Measurements from ENCODE around the gene SYNGR2. TPM values are rescaled to one million over a fixed set of nuclear protein-coding genes. Genes with fewer than 3 reads are reported as not detected.

SYNGR2 gene
- total and polyA plus RNA-seq, 2 of the 8 experiments (the other 6 are each of a cell fraction or from before 2014, with no cell fraction given) = 50.0 to 139 TPM

DNA sequence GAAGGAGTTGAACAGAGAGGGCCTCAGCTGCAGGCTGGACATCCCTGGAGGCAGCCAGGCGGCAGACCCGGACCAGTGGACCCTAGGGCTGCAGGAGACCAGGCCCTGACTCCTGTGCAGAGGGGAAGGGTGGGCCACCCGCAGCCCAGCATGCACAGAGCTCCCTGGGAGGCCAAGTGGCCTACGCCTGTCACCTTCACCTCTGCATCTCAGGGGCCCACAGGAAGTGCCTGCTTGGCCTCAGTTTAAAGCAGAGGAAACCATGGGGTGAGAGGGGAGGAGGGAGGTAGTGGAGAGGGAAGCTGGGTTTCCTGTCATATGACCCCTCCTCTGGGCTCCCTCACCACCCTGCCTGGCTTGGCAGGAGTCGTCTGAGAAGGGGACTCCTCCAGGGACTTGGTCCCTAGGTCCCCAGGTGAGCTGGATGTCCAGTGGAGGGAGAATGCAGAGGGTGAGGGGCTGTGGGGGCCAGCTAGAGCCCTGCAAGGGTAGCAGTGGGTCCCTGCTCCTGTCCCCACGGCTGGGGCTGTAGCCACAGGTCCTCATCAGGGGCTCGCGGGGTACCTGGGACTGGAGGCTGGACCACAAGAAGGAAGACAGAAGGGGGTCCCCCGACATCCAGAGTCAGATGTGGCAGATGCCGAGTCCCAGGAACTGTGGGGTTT lies 37.8 kb upstream of the SYNGR2 start, which contains the start of gene TMC8:
Gene TMC8, plus strand, starts transcription at position 335 of the 665 bp plus-strand sequence. CDS start 818 bp downstream, outside the sequence.
- Histone ChIP-seq H4K8ac (ENCODE audit: extremely low read depth, insufficient read depth, low read length) (peak within 1 kb of the TSS; percentile 73), H3K14ac (ENCODE audit: insufficient read length) (no peak within 1 kb of the TSS), H3K23me2 (ENCODE audit: low read depth, low read length) (peaks cover 7% of the 10 kb centered on the region), H3K36me3 (ENCODE audit: control insufficient read depth in 2 of 4, insufficient read depth in 4 of 4, low read length in 3 of 4) (no peaks in the 10 kb centered on the region), H4K5ac (ENCODE audit: insufficient read length, low read depth, low read length) (no peak within 1 kb of the TSS), H3K18ac (ENCODE audit: extremely low read depth, low read length) (peak within 1 kb of the TSS; percentile 32), H3K4me1 (replicated peaks in 1 of 4; ENCODE audit: control insufficient read depth in 3 of 4, insufficient read depth in 4 of 4, low read length in 3 of 4) (peaks cover 0 to 31% (median 19%) of the 10 kb centered on the region in 4 experiments; a peak in 6 of 7 replicates), H3K23ac (ENCODE audit: insufficient read length) (no peak within 1 kb of the TSS), H3K4ac (replicated peaks; ENCODE audit: insufficient read length, low read depth, low read length) (peak within 1 kb of the TSS; percentile 32), H3K4me3 (ENCODE audit: extremely low read depth in 1 of 4, insufficient read depth in 2 of 4, low read depth in 3 of 4, low read length in 4 of 4) (peak within 1 kb of the TSS in 3 of 4 experiments; percentile 10 to 58 (median 10); a peak in 4 of 8 replicates), H2BK12ac (ENCODE audit: low read depth, low read length) (peak within 1 kb of the TSS; percentile 90; the same call in 1 of the 2 replicates), H2BK20ac (ENCODE audit: low read length) (peak within 1 kb of the TSS; percentile 90; the same call in 1 of the 2 replicates), H2BK5ac (ENCODE audit: low read depth, low read length) (peak within 1 kb of the TSS; percentile 71; the same call in 1 of the 2 replicates), H3K79me2 (ENCODE audit: control insufficient read depth in 1 of 2, insufficient read depth in 2 of 2, low read length in 2 of 2) (no peaks in the 10 kb centered on the region), H4K20me1 (replicated peaks in 1 of 2; ENCODE audit: control insufficient read depth in 1 of 2, insufficient read depth in 2 of 2, low read length in 2 of 2) (peaks cover 2 to 3% of the 10 kb centered on the region in 2 experiments), H2BK15ac (ENCODE audit: low read length) (peak within 1 kb of the TSS; percentile 72; the same call in 1 of the 2 replicates), H3K27ac (ENCODE audit: low read depth, low read length) (no peak within 1 kb of the TSS), H3K4me2 (ENCODE audit: insufficient read depth in 1 of 2, low read depth in 2 of 2, low read length in 2 of 2) (peak within 1 kb of the TSS; percentile 53 to 69), H3K9ac (replicated peaks in 1 of 4; ENCODE audit: extremely low read depth in 1 of 4, low read depth in 3 of 4, low read length in 3 of 4) (no peak within 1 kb of the TSS; a peak in 1 of 7 replicates), H3K56ac (replicated peaks; ENCODE audit: insufficient read length, low read depth, low read length) (peak within 1 kb of the TSS; percentile 40), H4K91ac (replicated peaks; ENCODE audit: insufficient read length, low read length) (peak within 1 kb of the TSS; percentile 57), H3K27me3 (replicated peaks in 1 of 4; ENCODE audit: control insufficient read depth in 3 of 4, extremely low read depth in 1 of 4, insufficient read depth in 3 of 4, low read length in 3 of 4) (peaks cover 0 to 26% (median 17%) of the 10 kb centered on the region in 4 experiments; a peak in 5 of 7 replicates), H3K9me3 (ENCODE audit: insufficient read depth in 2 of 2, low read depth in 1 of 2, low read length in 1 of 2) (no peaks in the 10 kb centered on the region), H3K79me1 (ENCODE audit: low read depth, low read length) (no peaks in the 10 kb centered on the region), H2BK120ac (replicated peaks; ENCODE audit: low read depth, low read length) (peak within 1 kb of the TSS; percentile 24), H2AFZ (ENCODE audit: low read length) (no peak within 1 kb of the TSS), H2AK5ac (ENCODE audit: low read depth, low read length) (peak within 1 kb of the TSS; percentile 54; the same call in 1 of the 2 replicates)
- DNase-seq (ENCODE audit: low read depth in 1 of 2, low spot score in 2 of 2) (no peak), FAIRE-seq (no peak)
- POLR2A ChIA-PET (ENCODE audit: partially characterized antibody) = interaction anchor here (0.6 to 2.0 kb wide), 6 partner anchors 9 to 74 kb away, joined by 3 to 8 read pairs (median 4); partner anchors contain the start of genes AFMID and TK1
- CTCF ChIA-PET (ENCODE audit: partially characterized antibody) = interaction anchor here (0.6 to 4.2 kb wide), 10 partner anchors 8 to 630 kb away, joined by 3 to 17 read pairs (median 4); no protein-coding TSS in a partner anchor
- 82% methylated on average over 10 of the region's 10 CpGs; no CpG with 5 or more reads in 1 of the 2 experiments for WGBS, 2 experiments (ENCODE audit: extremely low coverage in 1 of 2, insufficient coverage in 1 of 2, insufficient read length in 1 of 2, insufficient replicate concordance in 2 of 2, low coverage in 1 of 2, low lambda C conversion rate in 2 of 2, missing lambda C conversion rate in 1 of 2)
- TF ChIP-seq RBBP5 (IDR thresholded peaks at IDR 0.05; ENCODE audit: borderline replicate concordance, low read depth, low read length) (no peak), BRCA1 (IDR thresholded peaks at IDR 0.05; ENCODE audit: low read depth, low read length) (no peak), KDM4A (IDR thresholded peaks at IDR 0.05; ENCODE audit: low read depth, low read length, severe bottlenecking) (no peak), SUZ12 (IDR thresholded peaks at IDR 0.05; ENCODE audit: low read length) (no peak), CTBP2 (IDR thresholded peaks at IDR 0.05; ENCODE audit: borderline replicate concordance, insufficient read depth, insufficient read length, low read length) (no peak), TEAD4 (IDR thresholded peaks at IDR 0.05; ENCODE audit: low read depth, low read length) (no peak), CREB1 (IDR thresholded peaks at IDR 0.05) (no peak), YY1 (IDR thresholded peaks at IDR 0.05; ENCODE audit: low read depth, low read length) (no peak), POU5F1 (IDR thresholded peaks at IDR 0.05; ENCODE audit: low read depth, low read length) (no peak), SAP30 (IDR thresholded peaks at IDR 0.05; ENCODE audit: insufficient read depth, insufficient replicate concordance, low read length) (no peak), CBX8 (IDR thresholded peaks at IDR 0.05; ENCODE audit: borderline replicate concordance, low read depth, low read length) (no peak), SIN3A (conservative IDR thresholded peaks at IDR 0.05 in 1 of 2, IDR thresholded peaks at IDR 0.05 in 1 of 2; ENCODE audit: low read depth in 1 of 2, low read length in 2 of 2) (no peak)

Data from H1 (cell line).